ENCODE data around the gene ETNPPL. TPM values are rescaled to one million over a fixed set of nuclear protein-coding genes. Genes with fewer than 3 reads are reported as not detected.

The ETNPPL gene
- total RNA-seq, 1 experiment from 2014 or later, result not detected

GRCh38 chr4:108700081-108700757, 62.6 kb downstream of the ETNPPL start:
- H3K9me2 ChIP-seq (ENCODE audit: insufficient read depth), result no peaks in the 10 kb centered on the region
- no peak overlapping the region for H3K4me3 ChIP-seq
- TF ChIP-seq EZH2 (IDR thresholded peaks at IDR 0.05; ENCODE audit: low read depth) (no peak), CTCF (conservative IDR thresholded peaks at IDR 0.05) (no peak)
- no peaks in the 10 kb centered on the region for H3K9me3 ChIP-seq (ENCODE audit: insufficient read depth, low read depth)
- H3K79me2 ChIP-seq (ENCODE audit: low read depth), result no peaks in the 10 kb centered on the region
- H4K20me1 ChIP-seq (ENCODE audit: insufficient read depth), result no peaks in the 10 kb centered on the region
- no peaks in the 10 kb centered on the region for H3F3A ChIP-seq (ENCODE audit: insufficient read depth, low read depth)
- H3K36me3 ChIP-seq (ENCODE audit: low read depth), result no peaks in the 10 kb centered on the region
- intact Hi-C loops (cut with micrococcal nuclease; ENCODE audit: unreplicated experiment), result no loop called here
- ChIA-PET POLR2A (ENCODE audit: unreplicated experiment) (no interaction called here), CTCF (no interaction called here)
- no peak overlapping the region for H3K27ac ChIP-seq
- no peak overlapping the region for H3K4me2 ChIP-seq
- no peak for DNase-seq
- no peaks in the 10 kb centered on the region for H3K4me1 ChIP-seq (replicated peaks; ENCODE audit: insufficient read depth)
- BruUV-seq (replicated peaks), result no TSS peak
- H2AFZ ChIP-seq, result no peak overlapping the region
- H3K27me3 ChIP-seq (ENCODE audit: insufficient read depth, low read depth), result no peaks in the 10 kb centered on the region

- Histone ChIP-seq H2AFZ (no peak overlapping the region), H3F3A (ENCODE audit: insufficient read depth, low read depth) (no peaks in the 10 kb centered on the region), H3K4me3 (no peak overlapping the region), H3K79me2 (ENCODE audit: low read depth) (no peaks in the 10 kb centered on the region), H3K27me3 (ENCODE audit: insufficient read depth, low read depth) (no peaks in the 10 kb centered on the region), H3K4me2 (no peak overlapping the region), H3K9me3 (ENCODE audit: insufficient read depth, low read depth) (no peaks in the 10 kb centered on the region), H3K36me3 (ENCODE audit: low read depth) (no peaks in the 10 kb centered on the region), H3K9me2 (ENCODE audit: insufficient read depth) (no peaks in the 10 kb centered on the region), H3K4me1 (replicated peaks; ENCODE audit: insufficient read depth) (no peaks in the 10 kb centered on the region), H4K20me1 (ENCODE audit: insufficient read depth) (no peaks in the 10 kb centered on the region), H3K27ac (no peak overlapping the region)
- intact Hi-C loops (cut with micrococcal nuclease; ENCODE audit: unreplicated experiment), result no loop called here
- TF ChIP-seq EZH2 (IDR thresholded peaks at IDR 0.05; ENCODE audit: low read depth) (no peak), CTCF (conservative IDR thresholded peaks at IDR 0.05) (no peak)
- no peak for DNase-seq
- POLR2A ChIA-PET (ENCODE audit: unreplicated experiment), result no interaction called here
- BruUV-seq (replicated peaks), result no TSS peak
- CTCF ChIA-PET, result no interaction called here
Measured at GRCh38 chr4:108696160-108696559, 66.7 kb downstream of the ETNPPL start.

- Histone ChIP-seq H3K9me2 (ENCODE audit: insufficient read depth) (no peaks in the 10 kb centered on the region), H3K9me3 (ENCODE audit: insufficient read depth, low read depth) (no peaks in the 10 kb centered on the region), H3K79me2 (ENCODE audit: low read depth) (no peaks in the 10 kb centered on the region), H3K4me2 (no peak overlapping the region), H3K27me3 (ENCODE audit: insufficient read depth, low read depth) (no peaks in the 10 kb centered on the region), H4K20me1 (ENCODE audit: insufficient read depth) (no peaks in the 10 kb centered on the region), H3F3A (ENCODE audit: insufficient read depth, low read depth) (no peaks in the 10 kb centered on the region), H3K4me1 (replicated peaks; ENCODE audit: insufficient read depth) (no peaks in the 10 kb centered on the region), H3K27ac (no peak overlapping the region), H2AFZ (no peak overlapping the region), H3K4me3 (no peak overlapping the region), H3K36me3 (ENCODE audit: low read depth) (no peaks in the 10 kb centered on the region)
- no peak for TF ChIP-seq EZH2 (IDR thresholded peaks at IDR 0.05; ENCODE audit: low read depth)
- TF ChIP-seq CTCF (conservative IDR thresholded peaks at IDR 0.05), result no peak
- intact Hi-C loops (cut with micrococcal nuclease; ENCODE audit: unreplicated experiment), result no loop called here
- ChIA-PET CTCF (no interaction called here), POLR2A (ENCODE audit: unreplicated experiment) (no interaction called here)
- DNase-seq, result no peak
- no TSS peak for BruUV-seq (replicated peaks)
Measured at GRCh38 chr4:108695062-108695461, 67.8 kb downstream of the ETNPPL start.

All from PC-9 (cell line).